ENCODE data around the gene CD3G.
A peak's percentile ranks its signal among the peaks of the same experiment; 100 is the strongest.

CD3G gene

DNA sequence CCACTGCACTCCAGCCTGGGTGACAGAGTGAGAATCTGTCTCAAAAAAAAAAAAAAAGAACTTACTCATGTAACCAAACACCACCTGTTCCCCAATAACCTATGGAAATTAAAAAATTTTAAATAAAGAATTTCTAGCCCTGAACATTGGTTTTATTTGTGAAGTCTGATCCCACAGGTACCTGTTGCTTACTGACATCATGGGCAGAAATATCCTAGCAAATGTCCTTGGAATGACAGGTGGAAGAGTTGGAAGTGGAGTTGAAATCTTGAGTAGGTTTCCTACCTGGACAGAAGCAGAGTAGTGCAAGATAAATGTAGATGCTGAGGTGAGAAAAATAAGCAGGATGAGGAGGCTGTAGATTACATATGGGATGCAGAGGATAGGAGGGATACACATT is 18.9 kb upstream of the CD3G start:
- DNase-seq (ENCODE audit: low read depth): no peak

GRCh38 chr11:118328745-118329144 is 15.4 kb upstream of the CD3G start:
- no peak for DNase-seq (ENCODE audit: low read depth)

DNA sequence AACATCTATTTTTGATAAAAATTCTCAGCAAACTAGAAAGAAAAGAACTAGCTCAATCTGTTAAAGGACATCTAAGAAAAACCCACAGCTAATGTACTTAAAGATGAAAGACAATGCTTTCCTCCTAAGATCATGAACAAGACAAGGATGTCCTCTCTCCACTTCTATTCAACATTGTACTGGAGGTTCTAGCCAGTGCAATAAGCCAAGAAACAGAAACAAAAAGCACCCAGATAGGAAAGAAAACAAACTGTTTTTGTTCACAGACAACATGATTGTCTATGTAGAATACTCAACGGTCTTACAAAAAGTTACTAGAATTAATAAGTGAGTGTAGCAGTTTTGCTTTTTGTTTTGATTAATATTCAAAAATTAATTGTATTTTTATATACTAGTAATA is 9.4 kb upstream of the CD3G start:
- DNase-seq (ENCODE audit: low read depth): no peak

DNA sequence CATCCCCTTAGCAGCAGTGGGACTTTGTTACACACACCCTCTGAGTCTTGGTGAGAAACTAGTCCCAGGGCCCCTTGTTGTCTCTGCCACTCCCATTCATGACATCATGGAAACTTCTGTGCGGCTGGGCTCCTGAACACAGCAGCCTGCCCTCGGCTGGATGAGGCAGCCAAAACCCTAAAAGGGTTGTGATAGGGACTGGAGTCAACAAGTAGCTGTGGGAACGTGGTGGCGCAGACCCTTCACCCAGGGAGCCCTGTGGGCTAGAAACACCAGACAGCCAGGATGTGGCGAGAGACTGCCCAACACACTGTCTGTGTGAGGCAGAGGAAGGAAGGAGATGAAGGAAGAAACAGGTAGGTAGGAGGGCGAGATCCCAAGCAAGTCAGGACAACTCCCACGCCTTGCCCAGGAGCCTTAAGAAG is 5.5 kb upstream of the CD3G start:
- no peak for DNase-seq (ENCODE audit: low read depth)

- DNase-seq (ENCODE audit: low read depth): no peak
Measured at GRCh38 chr11:118339281-118339961, 4.7 kb upstream of the CD3G start.

DNA sequence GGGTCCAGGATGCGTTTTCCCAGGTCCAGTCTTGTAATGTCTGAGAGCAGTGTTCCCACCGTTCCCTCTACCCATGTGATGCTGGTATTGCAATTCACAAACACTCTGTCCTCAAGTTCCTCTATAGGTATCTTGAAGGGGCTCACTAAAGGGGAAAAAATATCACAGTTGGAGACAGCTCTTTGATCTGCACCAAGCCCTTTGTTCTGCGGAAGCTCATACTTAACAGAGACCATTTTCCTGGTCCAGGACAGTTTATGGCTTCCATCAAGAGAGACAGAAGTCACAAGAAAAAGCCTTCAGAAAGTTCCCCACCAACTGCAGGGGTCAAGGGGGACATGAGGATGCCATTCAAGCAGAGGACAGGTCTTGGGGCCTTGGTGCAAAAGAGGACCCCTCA is 3.7 kb upstream of the CD3G start:
- no peak for DNase-seq (ENCODE audit: low read depth)

DNA sequence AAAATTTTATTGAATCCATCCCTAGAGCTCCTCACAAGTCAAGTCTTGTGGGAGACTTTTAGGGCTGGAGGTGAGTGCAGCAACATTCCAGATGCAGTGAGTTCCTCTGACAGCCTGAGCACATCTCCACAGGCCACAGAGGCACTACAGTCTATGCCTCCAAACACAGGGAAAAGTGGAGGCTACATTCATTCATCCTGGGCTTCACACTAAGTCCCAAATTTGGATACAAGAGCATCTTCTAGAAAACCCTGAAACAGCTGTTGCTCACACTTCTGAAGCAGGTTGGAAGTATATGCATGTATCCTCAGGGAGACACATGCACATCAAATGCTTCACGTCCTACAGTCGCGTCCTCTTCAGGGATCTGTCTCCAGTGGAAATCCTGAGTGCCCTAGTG is 2.9 kb upstream of the CD3G start:
- DNase-seq (ENCODE audit: low read depth): no peak

GRCh38 chr11:118341815-118342489 is 2.2 kb upstream of the CD3G start:
- DNase-seq (ENCODE audit: low read depth): no peak

GRCh38 chr11:118342503-118343161 is 1.5 kb upstream of the CD3G start, which contains the start of gene CD3D:
Gene CD3D, minus strand, starts transcription at chr11:118342705. Its CDS starts 98 bp downstream, at chr11:118342607.
- DNase-seq (ENCODE audit: low read depth): no peak

- DNase-seq (ENCODE audit: low read depth): no peak
Measured at GRCh38 chr11:118343248-118343647, 896 bp upstream of the CD3G start.

DNA sequence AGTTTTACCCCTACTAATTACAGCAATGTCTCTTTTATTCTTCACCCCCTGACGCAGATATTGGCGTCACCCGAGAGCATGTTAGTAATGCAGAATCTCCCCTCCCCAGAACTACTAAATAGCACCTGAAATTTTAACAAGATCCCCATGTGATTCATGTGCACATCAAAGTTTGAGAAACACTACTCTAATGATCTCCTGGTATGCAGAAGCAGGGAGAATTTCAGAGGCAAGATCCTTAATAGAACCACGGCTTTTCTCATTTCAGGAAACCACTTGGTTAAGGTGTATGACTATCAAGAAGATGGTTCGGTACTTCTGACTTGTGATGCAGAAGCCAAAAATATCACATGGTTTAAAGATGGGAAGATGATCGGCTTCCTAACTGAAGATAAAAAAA is 5.3 kb downstream of the CD3G start:
- no peak for DNase-seq (ENCODE audit: low read depth)

DNA sequence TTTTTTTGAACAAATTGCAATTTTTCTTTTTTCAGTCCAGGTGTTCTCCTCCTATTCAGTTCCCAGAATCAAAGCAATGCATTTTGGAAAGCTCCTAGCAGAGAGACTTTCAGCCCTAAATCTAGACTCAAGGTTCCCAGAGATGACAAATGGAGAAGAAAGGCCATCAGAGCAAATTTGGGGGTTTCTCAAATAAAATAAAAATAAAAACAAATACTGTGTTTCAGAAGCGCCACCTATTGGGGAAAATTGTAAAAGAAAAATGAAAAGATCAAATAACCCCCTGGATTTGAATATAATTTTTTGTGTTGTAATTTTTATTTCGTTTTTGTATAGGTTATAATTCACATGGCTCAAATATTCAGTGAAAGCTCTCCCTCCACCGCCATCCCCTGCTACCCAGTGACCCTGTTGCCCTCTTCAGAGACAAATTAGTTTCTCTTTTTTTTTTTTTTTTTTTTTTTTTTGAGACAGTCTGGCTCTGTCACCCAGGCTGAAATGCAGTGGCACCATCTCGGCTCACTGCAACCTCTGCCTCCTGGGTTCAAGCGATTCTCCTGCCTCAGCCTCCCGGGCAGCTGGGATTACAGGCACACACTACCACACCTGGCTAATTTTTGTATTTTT is 9.1 kb downstream of the CD3G start:
- DNase-seq (ENCODE audit: low read depth): no peak

- no peak for DNase-seq (ENCODE audit: low read depth)
Measured at GRCh38 chr11:118358071-118358470, 13.9 kb downstream of the CD3G start.

- peak; percentile 67 for DNase-seq (ENCODE audit: low read depth)
Measured at GRCh38 chr11:118359295-118359958, 15.3 kb downstream of the CD3G start, which contains the start of gene UBE4A. Gene UBE4A, plus strand, starts transcription at chr11:118359600. Its CDS starts 5,481 bp downstream, at chr11:118365081.

DNA sequence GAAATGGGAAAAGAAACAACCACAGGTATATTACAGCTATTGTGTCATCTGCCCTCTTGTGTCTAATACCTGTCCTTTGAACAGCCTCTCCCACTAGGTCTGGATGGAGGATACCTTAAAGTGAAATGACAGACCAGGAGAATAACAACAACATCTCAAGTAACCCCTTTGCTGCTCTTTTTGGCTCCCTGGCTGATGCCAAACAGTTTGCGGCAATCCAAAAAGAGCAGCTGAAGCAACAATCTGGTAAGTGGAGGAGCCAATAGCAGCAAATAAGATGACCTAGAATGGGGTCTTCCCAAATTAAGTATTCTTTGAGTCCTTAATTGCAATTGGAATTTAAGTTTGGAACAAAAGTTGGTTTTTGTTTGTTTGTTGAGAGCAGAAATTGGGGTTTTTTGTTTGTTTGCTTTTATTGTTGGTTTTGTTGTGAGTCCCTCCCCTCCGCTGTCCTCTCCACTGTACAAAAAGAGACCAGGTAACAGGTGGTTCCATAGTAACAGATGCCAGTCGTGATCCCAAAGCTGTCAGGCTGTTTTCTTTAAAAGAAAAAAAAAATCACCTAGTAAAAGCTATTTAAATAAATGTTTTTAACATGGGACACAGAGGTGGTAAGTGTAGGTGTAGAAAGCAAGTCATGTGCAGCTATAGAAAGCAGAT is 20.9 kb downstream of the CD3G start:
- no peak for DNase-seq (ENCODE audit: low read depth)

DNA sequence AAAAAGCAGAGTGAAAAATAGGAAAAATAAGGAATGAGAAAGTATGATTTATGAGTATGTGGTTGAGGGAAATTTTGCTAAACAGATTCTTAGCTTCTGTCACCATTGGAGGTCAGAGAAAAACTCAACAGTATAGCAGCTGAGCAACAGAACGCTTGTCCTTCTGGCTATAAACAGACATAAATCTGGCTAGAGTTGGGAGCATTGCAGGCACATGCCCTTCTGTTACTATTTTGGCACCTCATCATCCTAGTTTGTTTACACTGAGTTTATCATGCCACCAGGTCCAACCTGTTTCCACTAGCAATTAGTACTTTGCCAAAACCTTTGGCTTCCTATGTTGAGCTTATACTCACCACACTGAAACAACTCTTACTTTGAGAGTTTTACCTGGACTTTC is 22.1 kb downstream of the CD3G start:
- no peak for DNase-seq (ENCODE audit: low read depth)

DNA sequence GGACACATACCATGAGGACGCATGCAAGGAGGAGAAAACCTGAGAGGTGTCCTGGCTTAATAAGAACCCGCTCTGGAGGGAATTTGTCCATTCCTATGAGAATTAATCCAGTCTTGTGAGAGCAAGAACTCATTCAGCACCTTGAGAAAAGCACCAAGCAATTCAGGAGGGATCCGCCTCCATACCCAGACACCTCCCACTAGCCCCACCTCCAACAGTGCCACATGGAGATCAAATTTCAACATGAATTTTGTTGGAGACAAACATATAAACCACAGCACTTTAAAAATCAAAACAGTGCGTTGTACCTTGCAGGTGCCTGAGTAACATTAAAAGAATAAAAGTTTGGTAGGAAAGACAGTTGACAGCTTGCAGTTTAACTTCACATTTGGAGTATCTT is 26.6 kb downstream of the CD3G start:
- DNase-seq (ENCODE audit: low read depth): no peak

DNA sequence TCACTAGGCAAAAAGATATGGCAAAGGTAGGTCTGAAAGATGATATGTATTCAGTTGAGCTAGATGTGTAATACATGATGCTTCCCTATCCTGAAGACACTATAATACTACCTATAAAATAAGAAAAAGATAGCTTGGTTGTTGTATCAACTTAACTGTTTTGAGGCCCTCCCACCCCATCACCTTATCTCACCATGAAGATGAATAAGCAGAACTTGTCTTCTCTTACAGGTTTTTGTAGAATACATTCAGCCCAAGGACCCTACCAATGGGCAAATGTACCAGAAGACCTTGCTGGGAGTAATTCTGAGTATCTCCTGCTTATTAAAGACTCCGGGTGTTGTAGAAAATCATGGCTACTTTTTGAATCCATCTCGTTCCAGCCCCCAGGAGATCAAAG is 29.1 kb downstream of the CD3G start:
- DNase-seq (ENCODE audit: low read depth): no peak

DNA sequence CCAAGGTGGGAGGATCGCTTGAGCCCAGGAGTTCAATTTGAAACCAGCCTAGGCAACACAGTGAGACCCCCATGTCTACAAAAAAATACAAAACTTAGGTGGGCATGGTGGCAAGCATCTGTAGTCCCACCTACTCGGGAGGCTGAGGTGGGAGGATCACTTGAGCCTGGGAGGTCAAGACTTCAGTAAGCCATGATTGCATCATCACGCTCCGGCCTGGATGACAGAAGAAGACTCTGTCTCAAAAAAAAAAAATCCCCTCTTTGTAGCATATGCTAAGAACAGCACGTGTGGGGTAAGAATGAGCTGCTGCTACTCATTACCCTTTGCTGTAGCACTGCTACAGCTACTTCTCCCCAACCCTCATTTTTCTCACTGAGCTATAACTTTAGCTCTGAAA is 29.7 kb downstream of the CD3G start:
- DNase-seq (ENCODE audit: low read depth): no peak

DNA sequence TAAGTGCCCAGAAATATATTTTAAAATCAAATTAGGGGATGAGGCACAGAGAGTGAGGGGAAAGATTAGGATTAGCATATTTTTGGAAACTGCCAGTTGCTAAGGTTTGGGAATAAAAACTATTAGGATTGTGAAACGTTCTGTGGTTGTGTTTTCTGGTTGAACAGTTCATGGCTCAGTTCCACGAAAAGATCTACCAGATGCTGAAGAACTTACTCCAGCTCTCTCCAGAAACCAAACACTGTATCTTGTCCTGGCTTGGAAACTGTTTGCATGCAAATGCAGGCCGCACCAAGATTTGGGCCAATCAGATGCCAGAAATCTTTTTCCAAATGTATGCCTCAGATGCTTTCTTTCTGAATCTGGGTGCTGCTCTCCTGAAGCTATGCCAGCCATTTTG is 30.6 kb downstream of the CD3G start:
- DNase-seq (ENCODE audit: low read depth): no peak

- no peak for DNase-seq (ENCODE audit: low read depth)
Measured at GRCh38 chr11:118375978-118376377, 31.8 kb downstream of the CD3G start.

- DNase-seq (ENCODE audit: low read depth): no peak
Measured at GRCh38 chr11:118379497-118379896, 35.4 kb downstream of the CD3G start.
